HG03460 (cell line): ENCODE measurements around the gene ISL2.
"Not testable (repeated sequence)": the region's sequence is repeated elsewhere in the genome, so short reads cannot be mapped to it uniquely, and the experiment has no call there.

Experiments used
- ATAC-seq: cut with Tn5 transposase; IDR thresholded peaks from one replicate; pipeline ENCODE4 v1.9.1; 2021; ENCODE audit not compliant: unreplicated experiment

ISL2 gene

GRCh38 chr15:76336254-76337058 is at the start of gene ISL2:
TSS of gene ISL2 (plus strand) at chr15:76336773. CDS start at chr15:76336884, 111 bp downstream.
- peak; percentile 48 for ATAC-seq

- ATAC-seq, result no peak
These were observed 47.0 kb upstream of the ISL2 start for GRCh38 chr15:76289582-76289981.

DNA sequence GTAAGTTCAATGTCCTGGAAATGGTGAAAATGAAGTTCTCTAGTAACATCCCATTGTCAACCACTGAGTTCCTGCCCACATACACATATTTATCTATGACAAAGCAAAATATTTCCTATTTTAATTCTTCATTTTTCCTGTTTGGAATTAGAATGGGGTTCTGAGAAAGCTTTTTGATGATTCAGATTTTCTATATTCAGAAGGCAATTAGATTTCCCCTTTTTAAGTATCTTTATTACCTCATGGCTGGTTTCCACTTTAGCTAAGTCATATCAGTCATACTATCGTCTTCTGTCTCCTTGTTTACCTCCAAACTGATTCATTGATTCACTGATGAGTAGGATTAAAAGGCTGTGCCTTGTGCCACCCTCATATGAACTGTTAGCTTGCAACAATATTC is 43.2 kb upstream of the ISL2 start:
- no peak for ATAC-seq

- not testable (repeated sequence) for ATAC-seq
These were observed 42.1 kb upstream of the ISL2 start for GRCh38 chr15:76294463-76294862.

DNA sequence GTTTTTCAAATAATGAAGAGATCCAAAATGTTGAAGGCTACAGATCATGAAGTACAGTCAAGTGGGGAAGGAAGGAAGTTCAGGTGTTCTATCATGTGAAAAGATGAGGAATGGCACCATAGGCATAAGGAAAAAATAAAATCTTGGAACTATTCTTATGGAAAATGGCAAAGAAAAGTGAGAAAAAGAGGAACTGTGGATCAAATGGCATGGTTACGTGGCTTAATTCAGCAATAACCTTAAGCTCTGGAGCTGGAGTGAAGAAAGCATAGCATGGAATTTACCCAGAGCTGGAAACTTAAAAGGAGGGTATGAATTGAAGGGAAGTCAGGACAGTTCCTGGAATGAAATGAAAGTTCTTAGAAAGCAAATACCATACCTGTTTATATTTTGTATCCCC is 39.7 kb upstream of the ISL2 start:
- ATAC-seq, result no peak

DNA sequence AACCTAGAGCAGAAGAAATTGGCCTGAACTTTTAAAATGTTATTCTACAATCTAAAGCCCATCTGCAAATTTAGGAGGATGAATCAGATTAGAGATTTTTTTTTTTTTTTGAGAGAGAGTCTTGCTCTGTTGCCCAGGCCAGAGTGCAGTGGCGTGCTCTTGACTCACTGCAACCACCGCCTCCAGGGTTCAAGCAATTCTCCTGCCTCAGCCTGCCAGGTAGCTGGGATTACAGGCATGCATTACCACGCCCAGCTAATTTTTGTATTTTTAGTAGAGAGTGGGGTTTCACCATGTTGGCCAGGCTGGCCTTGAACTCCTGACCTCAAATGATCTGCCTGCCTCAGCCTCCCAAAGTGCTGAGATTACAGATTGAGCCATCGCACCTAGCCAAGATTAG is 38.6 kb upstream of the ISL2 start:
- ATAC-seq, result not testable (repeated sequence)

GRCh38 chr15:76298986-76299385 is 37.6 kb upstream of the ISL2 start:
- no peak for ATAC-seq

DNA sequence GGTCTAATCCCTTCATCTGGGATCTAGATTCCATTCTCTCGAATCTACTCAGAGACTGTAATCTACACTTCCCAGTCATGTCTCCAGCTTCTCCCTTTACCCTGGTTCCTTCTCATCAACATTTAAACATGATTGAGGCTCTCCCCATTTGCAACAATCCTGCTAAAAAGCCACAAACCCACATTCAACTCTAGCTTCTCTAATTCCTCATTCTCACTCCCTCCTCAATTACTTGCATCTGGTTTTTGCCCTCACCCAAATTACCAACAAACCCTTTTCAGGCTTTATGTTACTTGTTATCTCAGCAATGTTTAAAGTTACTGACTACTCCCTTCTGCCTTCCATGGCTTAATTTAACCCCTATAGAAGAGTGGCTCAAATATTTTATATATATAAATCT is 36.8 kb upstream of the ISL2 start:
- ATAC-seq, result no peak

- no peak for ATAC-seq
These were observed 32.7 kb upstream of the ISL2 start for GRCh38 chr15:76303909-76304308.

GRCh38 chr15:76309601-76310330 is 26.8 kb upstream of the ISL2 start:
- ATAC-seq, result no peak

DNA sequence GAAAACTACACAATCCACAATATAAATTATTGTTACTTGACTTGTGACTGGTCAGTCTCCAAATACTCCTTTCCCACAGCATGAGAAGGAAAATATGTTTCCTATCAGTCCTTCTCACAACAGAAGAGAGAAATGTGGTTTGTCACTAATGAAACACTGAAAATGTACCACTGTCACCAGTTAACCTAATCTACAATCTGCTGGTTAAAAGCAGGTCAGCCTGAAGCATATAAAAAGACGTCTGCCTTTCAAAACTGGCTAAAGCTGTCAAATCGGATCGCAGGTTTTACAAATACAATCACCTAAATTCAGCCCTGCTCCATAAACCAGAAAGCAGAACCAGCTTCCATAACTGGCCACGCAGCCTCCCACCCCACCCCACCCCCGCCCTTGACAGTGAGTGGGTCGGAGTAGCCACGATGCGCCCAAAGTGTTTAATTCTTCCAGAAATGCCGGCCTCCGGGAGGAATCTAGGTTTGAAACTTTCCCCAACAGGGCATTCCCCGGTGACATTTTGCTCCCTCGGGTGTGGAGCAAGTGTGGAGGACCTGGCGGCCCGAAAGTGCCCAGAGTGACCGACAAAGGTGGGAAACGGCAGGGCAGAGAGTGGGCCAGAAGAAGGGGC is 26.0 kb upstream of the ISL2 start:
- ATAC-seq, result peak; percentile 8

GRCh38 chr15:76311100-76311953 is 25.2 kb upstream of the ISL2 start, which contains the start of gene ETFA:
TSS of gene ETFA (minus strand) at chr15:76311469. CDS start at chr15:76311388, 81 bp downstream.
- ATAC-seq, result peak; percentile 98

GRCh38 chr15:76312540-76313174 is 23.9 kb upstream of the ISL2 start:
- ATAC-seq, result no peak

DNA sequence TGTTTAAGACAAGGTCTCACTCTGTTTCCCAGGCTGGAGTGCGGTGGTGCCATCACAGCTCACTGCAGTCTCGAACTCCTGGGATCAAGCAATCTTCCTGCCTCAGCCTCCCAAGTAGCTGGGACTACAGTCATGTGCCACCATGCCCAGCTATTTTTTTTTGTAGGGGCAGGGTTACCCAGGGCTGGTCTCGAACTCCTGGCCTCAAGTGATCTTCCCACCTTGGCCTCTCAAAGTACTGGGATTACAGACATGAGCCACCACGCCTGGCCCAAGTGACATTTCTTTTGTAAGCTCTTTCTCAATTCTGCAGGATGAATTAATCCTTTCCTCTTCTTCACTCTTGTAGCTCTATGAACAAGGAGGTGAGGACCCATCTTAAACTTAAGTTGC is 23.4 kb upstream of the ISL2 start:
- ATAC-seq, result not testable (repeated sequence)

DNA sequence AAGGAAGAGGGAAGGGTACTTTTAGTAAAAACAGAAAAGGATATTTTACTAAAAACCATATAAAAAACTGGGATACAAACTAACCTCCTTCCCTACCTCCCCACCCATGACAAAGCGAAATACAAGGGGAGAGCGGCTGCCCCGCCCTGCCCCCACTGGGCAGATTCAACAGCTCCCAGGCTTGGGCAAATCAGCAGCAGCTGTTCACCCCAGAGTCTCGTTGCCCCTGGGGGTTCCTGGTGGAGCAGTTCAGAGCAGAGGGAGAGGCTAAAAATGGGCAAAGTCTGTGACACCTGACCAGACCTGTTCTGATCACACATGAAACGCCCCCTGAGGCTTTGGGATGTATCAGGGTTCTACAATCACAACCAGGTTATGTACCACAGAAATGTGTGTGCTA is 22.8 kb upstream of the ISL2 start:
- no peak for ATAC-seq

DNA sequence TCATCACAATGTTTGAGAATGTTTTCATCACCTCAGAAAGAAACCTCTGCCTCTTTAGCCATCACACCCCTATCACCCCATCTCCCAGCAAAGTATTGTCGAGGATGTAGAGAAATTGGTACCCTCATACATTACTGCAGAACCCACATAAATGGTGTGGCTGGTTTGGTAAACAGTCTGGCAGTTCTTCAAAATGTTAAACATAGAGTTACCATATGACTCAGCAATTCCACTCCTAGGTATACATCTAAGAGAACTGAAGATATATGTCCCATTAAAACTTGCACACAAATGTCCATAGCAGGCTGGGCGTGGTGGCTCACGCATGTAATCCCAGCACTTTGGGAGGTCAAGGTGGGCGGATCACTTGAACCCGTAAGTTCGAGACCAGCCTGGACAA is 16.6 kb upstream of the ISL2 start:
- ATAC-seq, result no peak

GRCh38 chr15:76321171-76321570 is 15.4 kb upstream of the ISL2 start:
- ATAC-seq, result no peak

DNA sequence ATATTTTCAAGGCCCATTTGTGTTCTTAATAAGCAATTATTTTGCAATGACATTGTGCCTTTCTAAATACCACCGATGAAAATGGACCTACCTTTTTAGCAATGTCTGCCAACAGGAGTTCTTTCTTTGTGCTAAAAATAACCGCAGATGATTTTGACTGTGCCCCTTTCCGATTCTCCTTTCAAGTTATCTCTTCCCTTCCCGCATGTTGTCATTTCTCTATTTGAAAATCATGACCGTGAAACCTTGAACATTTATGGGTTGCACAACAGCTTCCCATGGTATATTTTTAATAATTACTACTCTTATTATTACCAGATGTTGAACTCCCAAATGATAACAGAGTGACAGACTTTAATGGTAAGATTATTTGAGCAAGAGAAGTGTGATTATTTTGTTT is 15.0 kb upstream of the ISL2 start:
- no peak for ATAC-seq

DNA sequence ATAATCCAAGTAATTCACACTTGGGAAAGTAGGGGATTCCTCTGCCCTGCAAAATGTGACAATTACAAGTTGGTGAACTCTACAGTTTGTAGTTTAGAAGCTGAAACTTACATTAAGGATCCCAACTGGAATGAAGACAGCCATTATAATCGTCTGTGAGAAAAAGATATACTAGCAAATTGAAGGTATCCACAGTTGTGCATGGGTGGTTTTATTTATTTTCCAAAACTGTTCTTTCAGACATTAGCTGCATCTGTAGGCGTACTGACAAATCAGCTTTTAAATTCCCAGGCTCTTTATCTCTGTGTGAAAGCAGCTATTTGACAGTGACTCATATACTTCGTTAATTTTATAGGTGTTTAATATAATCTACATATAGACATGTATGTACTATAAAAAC is 12.5 kb upstream of the ISL2 start:
- ATAC-seq, result no peak

DNA sequence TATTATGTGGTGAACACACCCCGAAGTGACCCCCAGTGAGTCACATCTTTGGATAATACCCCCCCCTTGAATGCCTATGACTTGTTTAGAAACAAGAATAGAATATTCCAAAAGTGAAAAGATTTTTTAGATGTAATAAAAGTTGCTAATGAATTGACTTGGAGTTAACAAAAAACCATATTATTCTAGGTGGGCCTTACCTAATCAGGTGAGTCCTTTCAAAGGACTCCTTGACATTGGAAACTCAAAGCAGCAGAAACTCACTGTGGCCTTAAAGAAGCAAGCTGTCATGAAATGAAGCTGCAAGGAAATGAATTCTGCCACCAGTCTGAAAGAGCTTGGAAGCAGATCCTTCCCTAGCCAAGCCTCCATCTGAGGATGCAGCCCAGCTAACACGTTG is 10.9 kb upstream of the ISL2 start:
- no peak for ATAC-seq
